Heart left ventricle (tissue), 13 donors: ENCODE measurements around the gene SWI5.

ENCODE experiments used
- CTCF ChIP-seq, 12 donors: fragments of 200-600 bp; sonication (generic) in 4 of 12; IDR thresholded peaks; one replicate each; pipeline versions ENCODE4 v1.5.0 to v1.8.0; 2018 to 2022; ENCODE audit warnings: antibody characterized with exemption in 12 of 12, mild to moderate bottlenecking in 5 of 12
- POLR2A ChIP-seq, 2 donors: fragments of 450-650 bp; IDR thresholded peaks; one replicate each; pipeline ENCODE4 v1.6.1; 2017; ENCODE audit warnings: antibody characterized with exemption in 2 of 2, mild to moderate bottlenecking in 2 of 2, moderate library complexity in 2 of 2
- donor health status: ischemic (EF 13 %, LVEDD 7.1; RV severe dilation, severe dysfunction).
- donor health status: DM: no; HTN: yes; CAD: no.
- donor health status: DM: no; HTN: no; CAD: no.
- donor health status: ischemic (EF 25% LVEDD 6.9; RV normal size, moderate dysfunction).
- donor health status: ischemic (EF 25% LVEDD 5.7; RV mildly dilated, moderate dysfunction).
- donor health status: ischemic (EF 35%, LVEDD 5.7; RV mildly dilated, moderate dysfunction).
- donor health status: nonischemic (EF 11% LVEDD 7.7; RV severe dilation, severe dysfunction).
- donor health status: DM: yes; HTN: yes; CAD: no.
- donor health status: PGD.
- donor health status: ischemic (EF 29% LVEDD 5.4; RV normal size, mild dysfunction).
- donor health status: nonischemic (EF 23%, LVEDD 6.1; RV moderate dilation, normal function).

GRCh38 chr9:128243215-128244018, 32.7 kb upstream of the SWI5 start:
- TF ChIP-seq POLR2A (IDR thresholded peaks at IDR 0.05) (no peak), CTCF (IDR thresholded peaks at IDR 0.05) (no peak)
